NOMO-1 (cell line): ENCODE data around the gene BCAS4.
"Not testable (repeated sequence)": the region's sequence is repeated elsewhere in the genome, so short reads cannot be mapped to it uniquely, and the experiment has no call there.

Experiments used
- DNase-seq, 2 experiments: peaks; one replicate each; lab custom pipeline; 2025; ENCODE audit not compliant: unreplicated experiment in 2 of 2; lab: John Stamatoyannopoulos, UW

The BCAS4 gene

DNA sequence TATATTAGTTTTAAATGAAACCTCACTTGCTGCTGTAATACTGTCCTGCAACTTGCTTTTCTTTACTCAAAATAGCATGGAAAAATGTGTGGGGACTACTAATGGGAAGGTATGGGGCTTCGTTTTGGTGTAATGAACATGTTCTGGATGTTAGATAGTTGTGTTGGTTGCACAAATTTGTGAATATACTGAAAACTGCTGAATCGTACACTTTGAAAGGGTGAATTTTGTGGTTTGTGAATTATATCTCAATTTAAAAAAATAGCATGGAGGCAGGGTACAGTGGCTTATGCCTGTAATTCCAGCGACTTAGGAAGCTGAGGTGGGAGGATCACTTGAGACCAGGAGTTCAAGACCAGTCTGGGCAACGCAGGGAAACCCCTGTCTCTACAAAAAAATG lies 2.3 kb downstream of the BCAS4 start:
- no peak for DNase-seq

DNA sequence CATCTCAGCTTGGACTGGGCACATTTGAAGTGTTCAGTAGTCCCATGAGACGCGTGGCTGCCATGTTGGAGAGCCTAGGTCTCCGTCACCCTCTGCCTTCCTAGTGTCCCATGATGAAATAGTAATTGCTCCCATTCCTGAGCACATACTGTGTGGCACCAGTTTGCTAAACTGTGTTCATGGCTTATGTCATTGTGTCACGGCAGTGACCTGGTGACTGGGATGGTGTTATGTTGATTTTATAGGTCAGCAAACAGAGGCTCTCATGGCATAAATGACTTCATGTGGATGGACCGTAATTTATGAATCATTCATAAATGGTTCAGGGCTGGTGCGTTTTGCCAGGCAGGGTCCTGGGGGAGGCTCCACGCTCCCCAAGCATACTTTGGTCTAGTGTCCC lies 3.8 kb downstream of the BCAS4 start:
- DNase-seq = no peak

DNA sequence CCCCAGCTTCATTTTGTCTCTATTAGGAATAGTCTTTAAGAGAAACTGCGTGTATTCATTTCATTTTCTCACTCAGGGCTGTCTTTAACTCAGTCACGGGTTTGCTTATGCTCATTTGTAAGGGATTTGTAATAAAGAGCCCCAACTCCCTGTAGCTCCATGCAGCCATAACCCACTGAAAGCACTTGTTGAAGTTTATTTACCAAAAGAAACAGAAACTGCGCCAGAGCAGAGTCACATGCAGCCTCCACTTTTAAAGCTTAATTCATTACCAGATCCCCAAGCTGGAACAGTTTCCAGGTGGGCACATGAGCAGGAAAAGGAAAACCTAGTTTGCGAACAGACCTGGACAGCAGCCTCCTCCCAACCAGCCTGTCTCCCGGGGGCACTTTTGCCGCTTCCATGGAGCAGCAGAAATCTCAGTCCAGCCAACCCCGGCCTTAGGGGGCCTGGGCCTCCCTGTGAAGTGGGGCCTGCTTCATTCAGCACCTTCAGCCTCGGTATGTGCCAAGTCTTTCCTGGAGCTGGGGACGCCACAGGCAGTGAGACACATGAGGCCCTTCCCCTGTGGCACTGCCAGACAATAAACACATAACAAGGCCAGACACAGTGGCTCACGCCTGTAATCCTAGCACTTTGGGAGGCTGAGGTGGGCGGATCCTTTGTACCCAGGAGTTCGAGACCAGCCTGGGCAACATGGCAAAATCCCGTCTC lies 4.5 kb downstream of the BCAS4 start:
- no peak for DNase-seq

GRCh38 chr20:50799890-50800550 lies 5.2 kb downstream of the BCAS4 start:
- no peak for DNase-seq

GRCh38 chr20:50800986-50801746 lies 6.3 kb downstream of the BCAS4 start:
- not testable (repeated sequence) for DNase-seq

GRCh38 chr20:50801747-50802125 lies 6.9 kb downstream of the BCAS4 start:
- no peak for DNase-seq

GRCh38 chr20:50802289-50802688 lies 7.4 kb downstream of the BCAS4 start:
- DNase-seq = no peak

DNA sequence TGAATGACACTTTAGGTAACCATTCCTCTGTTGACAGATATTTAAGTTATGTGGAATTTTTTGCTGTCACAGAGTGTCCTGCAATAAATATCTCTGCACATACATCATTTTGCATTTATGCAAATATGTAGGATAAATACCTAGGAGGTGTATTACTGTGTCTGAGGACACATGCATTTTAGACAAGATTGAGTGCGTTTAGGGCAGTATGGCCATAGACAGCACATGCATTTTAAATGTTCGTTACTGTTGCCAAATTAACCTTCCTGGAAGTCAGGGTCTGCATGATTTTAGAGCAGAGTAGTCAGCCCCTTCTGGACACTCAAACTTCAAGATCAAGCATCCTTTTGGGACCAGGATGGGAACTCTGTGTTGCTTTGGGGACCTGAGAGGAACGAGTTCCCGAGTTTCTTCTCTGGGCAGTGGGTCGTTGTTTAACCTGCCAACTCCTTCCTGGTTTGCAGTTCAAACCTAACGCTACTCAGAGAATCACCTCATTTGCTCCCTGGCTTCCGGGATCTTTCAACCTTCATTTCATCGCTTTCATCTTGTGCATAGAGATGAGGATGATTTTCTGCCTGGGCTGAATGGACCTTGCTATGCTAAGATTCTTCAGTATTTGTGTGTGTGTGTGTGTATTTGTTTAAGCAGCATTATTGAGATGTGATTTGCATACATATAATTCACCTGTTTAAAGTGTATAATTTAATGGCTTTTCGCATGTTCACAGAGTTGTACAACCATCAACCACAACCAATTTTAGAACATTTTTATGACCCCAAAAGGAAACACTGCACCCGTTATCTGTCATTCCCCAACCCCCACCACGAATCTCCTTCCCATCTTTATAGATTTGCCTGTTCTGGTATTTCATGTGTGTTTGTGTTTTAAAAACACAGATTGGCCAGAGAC lies 9.8 kb downstream of the BCAS4 start:
- DNase-seq = peak in 1 of 2 experiments; percentile 9

- no peak for DNase-seq
These were observed 10.5 kb downstream of the BCAS4 start for GRCh38 chr20:50805349-50805684.

- DNase-seq = no peak
These were observed 11.4 kb downstream of the BCAS4 start for GRCh38 chr20:50806126-50806768.

- no peak for DNase-seq
These were observed 15.2 kb downstream of the BCAS4 start for GRCh38 chr20:50810063-50810462.

GRCh38 chr20:50810842-50811241 lies 16.0 kb downstream of the BCAS4 start:
- no peak for DNase-seq

- no peak for DNase-seq
These were observed 18.3 kb downstream of the BCAS4 start for GRCh38 chr20:50813101-50813643.

- DNase-seq = no peak
These were observed 18.9 kb downstream of the BCAS4 start for GRCh38 chr20:50813801-50814200.

- no peak for DNase-seq
These were observed 19.7 kb downstream of the BCAS4 start for GRCh38 chr20:50814438-50815161.

DNA sequence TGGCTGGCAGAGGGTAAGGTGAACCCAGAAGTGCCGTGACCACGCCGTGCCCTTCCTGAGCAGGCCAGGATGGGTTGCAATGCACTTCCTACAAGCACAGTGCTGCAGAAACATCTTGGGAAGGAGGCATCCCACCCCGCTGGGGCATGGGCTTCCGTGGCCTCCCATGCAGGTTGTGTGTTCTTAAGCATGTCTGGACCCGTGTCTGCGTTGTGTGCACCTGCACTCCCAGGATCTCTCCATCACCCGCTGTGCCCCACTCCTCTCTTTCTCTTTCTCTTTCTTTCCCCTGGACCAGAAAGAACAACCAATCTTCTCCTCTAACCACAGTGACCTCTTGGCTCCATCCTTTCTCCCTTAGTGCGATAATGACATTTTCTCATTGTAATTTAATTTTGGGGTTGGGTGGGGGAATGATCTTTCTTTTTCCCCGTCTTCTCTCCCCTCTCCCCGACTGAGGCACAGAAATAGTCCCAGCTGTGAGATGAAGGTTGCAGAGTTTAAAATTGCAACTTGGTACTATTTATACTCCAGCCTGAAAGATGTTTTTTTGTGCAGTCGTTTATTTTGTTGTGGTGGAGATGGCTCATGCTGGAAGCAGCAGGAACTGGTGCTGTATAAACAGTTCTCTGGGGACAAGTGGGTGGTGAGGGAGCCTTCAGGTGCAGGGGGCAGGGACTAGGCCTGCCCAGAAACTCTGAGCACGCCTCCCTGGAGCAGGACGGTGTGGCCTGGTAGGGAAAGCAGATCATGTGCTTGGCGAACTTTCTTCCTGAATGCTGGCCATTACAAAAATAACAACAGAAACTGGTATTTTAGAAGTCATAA lies 20.5 kb downstream of the BCAS4 start:
- no peak for DNase-seq

GRCh38 chr20:50817776-50818172 lies 22.9 kb downstream of the BCAS4 start:
- no peak for DNase-seq

DNA sequence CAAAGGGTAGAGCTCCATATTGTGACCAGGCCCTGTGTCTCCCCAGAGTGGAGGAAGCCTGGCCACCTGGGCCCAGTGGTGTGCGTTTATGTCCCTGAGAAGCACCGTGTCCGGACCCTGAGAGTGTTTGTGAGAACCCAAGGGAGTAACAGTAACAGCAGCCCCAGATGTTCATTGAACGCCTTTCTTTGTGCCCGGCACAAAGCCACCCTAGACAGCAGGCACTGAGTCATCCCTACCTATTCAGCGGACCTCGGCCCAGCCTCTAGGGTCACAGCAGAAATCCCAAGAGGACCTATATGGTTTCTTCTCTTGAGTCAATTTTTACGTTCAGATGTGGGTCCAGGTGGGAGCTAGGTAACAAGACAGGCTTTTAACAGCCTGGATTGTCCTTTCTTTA lies 24.5 kb downstream of the BCAS4 start:
- no peak for DNase-seq
